Iris pigment epithelial cell (primary cell): Measurements from ENCODE around the gene SAMD11.
"Not testable (repeated sequence)": the region's sequence is repeated elsewhere in the genome, so short reads cannot be mapped to it uniquely, and the experiment has no call there.

Source experiments
- DNase-seq: peaks from one replicate; pipeline ENCODE4 v3.0.0-alpha.2; 2011; ENCODE audit warnings: low read depth

The SAMD11 gene

GRCh38 chr1:978835-979743 lies 55.4 kb downstream of the SAMD11 start:
- DNase-seq, result no peak

DNA sequence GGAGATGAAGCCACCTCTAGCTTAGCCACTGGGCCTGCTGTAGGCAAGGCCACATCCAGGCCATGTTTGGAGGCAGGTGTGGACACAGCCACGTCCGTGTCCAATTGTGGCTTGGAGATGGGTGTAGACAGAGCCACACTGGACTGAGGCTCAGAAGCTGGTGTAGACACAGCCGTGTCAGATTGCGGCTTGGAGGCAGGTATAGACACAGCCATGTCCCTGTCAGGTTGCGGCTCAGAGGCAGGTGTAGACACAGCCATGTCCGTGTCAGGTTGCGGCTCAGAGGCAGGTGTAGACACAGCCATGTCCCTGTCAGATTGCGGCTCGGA lies 56.0 kb downstream of the SAMD11 start:
- DNase-seq, result no peak

DNA sequence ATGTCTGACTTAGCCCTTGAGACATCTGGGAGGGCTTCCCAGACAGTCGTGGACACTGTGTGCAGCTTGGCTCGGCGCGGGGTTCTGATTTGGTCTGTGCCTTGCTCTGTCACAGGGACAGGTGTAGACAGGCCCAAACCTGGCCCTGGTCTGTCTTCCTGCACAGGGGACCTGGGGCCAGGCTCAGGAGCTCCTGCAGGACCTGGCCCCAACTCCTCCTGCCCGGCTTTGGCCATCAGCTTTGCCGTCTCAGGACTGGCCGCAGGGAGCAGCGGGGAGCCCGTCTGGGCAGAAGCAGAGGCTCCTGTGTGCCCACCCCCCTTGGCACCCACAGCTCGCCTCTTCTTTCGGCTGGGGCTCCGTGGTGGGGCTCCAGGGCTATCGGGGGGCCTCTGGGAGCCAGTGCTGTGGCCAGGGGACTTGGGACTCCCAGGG lies 56.4 kb downstream of the SAMD11 start:
- no peak for DNase-seq

DNA sequence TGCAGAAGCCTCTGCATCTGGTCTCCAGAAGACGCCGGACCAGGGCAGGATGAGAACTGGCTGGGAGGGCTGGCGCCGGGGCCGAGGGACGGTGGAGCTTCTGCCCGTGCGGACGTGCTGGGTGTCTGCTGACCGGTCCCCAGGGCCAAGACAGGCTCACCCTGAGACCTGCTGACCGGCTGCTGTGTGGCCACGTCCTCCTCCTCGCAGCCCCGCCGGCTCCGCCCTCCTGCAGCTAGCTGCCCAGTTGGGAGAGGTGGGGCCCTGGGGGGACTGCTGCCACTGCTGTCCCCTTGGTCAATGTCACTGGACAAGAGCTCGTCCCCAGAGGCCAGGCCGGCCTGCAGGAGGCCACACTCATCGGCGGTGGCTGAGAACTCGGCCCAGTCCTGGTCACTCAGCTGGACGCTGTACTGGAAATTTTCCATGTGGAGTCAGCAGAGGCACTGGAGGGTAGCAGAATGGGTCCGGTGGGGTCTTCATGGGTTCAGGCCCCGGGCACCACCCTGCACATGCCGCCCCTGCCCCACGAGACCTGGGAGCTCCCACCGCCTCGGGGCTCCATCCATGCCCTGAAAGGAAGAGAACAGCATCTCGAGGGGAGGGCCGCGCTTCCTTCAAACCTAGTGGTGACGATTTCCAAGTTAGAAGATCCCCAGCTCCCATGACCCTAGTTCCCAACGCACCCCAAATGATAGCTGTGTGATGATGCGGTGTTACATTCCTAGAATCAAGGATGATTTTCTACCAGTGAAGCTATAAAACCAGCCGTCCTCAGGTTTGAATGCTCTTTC lies 57.1 kb downstream of the SAMD11 start:
- no peak for DNase-seq

DNA sequence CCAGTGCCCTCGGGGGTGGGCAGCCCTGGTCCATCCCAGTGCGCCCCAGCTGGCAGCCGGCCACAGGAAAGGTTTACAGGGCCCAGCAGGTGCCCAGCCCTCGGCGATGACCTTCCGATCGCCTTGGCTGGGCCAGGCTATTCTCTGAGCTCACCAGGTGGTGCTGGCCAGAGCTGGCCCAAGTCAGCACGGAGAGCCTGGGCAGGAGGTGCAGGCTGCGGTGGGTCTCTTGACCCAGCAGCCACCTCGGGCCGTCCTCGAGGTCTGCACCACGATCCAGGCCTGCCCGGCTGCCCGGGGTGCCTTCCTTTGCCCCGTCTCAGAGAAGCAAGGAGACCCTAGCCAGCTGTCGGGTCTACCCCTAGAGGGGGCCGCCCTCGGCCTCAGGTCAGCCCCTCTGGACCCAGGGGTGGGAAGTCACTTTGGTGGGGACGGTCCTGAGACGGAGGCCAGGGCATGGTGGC lies 57.8 kb downstream of the SAMD11 start:
- no peak for DNase-seq

GRCh38 chr1:981955-982558 lies 58.3 kb downstream of the SAMD11 start, which contains the start of gene PERM1:
PERM1 (minus strand) TSS chr1:982093; CDS start chr1:981029, 1,064 bp downstream.
- DNase-seq, result no peak

- DNase-seq, result no peak
Measured at GRCh38 chr1:982765-983436, 59.2 kb downstream of the SAMD11 start.

DNA sequence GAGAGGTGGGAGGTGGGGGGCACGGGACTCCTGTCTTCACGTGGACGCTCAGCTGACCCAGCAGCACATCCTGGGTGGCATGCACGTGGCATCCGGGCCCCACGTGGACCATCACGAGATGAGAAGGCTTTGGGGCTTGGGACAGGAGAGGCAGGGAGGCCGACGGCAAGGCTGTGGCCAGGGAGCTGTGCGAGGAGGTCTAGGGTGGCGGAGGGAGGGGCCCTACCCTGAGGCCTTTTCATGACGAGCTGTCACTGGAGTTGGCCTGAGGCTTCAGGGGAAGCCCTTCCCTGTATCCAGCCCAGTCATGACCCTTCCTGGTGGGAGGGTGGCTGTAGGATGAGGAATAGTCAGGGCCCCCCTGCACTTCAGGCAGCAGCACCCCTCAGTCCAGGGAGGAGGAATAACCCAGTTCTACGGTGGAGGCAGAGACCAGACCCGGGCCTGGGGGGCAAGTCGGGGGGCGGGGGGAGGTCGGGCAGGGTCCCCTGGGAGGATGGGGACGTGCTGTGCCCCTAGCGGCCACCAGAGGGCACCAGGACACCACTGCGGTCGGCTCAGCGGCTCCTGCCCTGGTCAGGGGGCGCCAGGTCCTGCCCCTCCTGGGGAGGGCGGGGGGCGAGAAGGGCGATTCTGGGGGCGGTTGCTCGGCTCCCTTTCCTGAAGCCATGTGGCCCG lies 60.2 kb downstream of the SAMD11 start:
- DNase-seq, result no peak

GRCh38 chr1:984476-984814 lies 60.7 kb downstream of the SAMD11 start:
- DNase-seq, result no peak

- no peak for DNase-seq
Measured at GRCh38 chr1:985126-985525, 61.4 kb downstream of the SAMD11 start.

- DNase-seq, result not testable (repeated sequence)
Measured at GRCh38 chr1:988061-988460, 64.3 kb downstream of the SAMD11 start.

- DNase-seq, result not testable (repeated sequence)
Measured at GRCh38 chr1:991275-991674, 67.6 kb downstream of the SAMD11 start.

- no peak for DNase-seq
Measured at GRCh38 chr1:991895-992294, 68.2 kb downstream of the SAMD11 start.

DNA sequence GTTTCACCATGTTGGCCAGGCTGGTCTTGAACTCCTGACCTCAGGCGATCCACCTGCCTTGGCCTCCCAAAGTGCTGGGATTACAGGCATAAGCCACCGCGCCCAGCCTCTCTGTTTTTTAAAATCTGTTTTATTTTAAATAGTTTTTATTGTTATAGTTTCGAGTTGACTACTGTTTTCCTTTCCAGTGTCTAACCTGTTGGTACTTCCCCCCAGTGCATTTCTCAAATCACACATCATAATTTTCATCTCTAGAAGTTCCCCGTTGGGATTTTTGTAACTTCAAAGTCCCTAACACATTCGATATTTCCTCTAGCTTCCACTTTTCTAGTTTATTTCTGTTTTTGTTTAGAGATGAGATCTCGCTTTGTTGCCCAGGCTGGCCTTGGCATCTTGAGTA lies 68.6 kb downstream of the SAMD11 start:
- DNase-seq, result no peak

DNA sequence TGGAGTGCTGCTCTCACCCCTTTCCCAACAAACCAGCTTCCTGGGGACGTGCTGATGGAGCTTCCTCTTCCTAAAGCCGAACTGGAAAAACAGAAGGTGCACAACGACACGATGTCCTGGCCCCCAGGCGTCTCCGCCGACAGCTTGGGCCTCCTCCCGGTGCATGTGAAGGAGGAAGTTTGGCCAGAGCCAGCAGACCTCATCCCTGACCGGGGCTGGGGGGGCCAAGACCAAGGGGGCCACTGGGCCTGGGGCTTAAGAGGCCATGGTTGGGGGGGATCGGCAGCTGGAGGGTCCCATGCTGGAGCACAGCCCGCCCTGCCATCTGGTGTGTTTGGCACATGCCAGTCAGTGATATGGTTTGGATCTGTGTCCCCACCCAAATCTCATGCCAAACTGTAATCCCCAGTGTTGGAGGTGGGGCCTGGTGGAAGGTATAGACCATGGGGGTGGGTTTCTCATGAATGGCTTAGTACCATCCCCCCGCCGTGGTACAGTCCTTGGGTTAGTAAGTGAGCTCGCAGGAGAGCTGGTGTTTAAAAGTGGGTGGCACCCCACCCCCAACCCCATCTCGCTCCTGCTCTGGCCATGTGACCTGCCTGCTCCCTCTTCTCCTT lies 69.8 kb downstream of the SAMD11 start:
- DNase-seq, result no peak
